Hematopoietic multipotent progenitor cell (in vitro differentiated cells): ENCODE measurements around the gene DTX4. TPM values are rescaled to one million over a fixed set of nuclear protein-coding genes. Genes with fewer than 3 reads are reported as not detected.
A peak's percentile ranks its signal among the peaks of the same experiment; 100 is the strongest.

Experiments
- DNase-seq, 3 donors: peaks; one replicate each; pipeline ENCODE4 v3.0.0-alpha.2; 2011 to 2015; ENCODE audit warnings: low read depth in 2 of 3, low spot score in 2 of 3
- total RNA-seq: library from RNA; depleted of rRNA; stranded (reverse); fragments of >200 nt; gene quantifications from one replicate; pipeline ENCODE4 v1.2.3, GENCODE V29; 2012

DTX4 gene
- total RNA-seq, 1 donor = 0.54 TPM

- DNase-seq = no peak
Observed at GRCh38 chr11:59189986-59190385, 18.1 kb downstream of the DTX4 start.

GRCh38 chr11:59191095-59191494 lies 19.2 kb downstream of the DTX4 start:
- DNase-seq = no peak

GRCh38 chr11:59191890-59192289 lies 20.0 kb downstream of the DTX4 start:
- no peak for DNase-seq

GRCh38 chr11:59192446-59193020 lies 20.6 kb downstream of the DTX4 start:
- no peak for DNase-seq

GRCh38 chr11:59193587-59194130 lies 21.7 kb downstream of the DTX4 start:
- no peak for DNase-seq

GRCh38 chr11:59195586-59195985 lies 23.7 kb downstream of the DTX4 start:
- no peak for DNase-seq

- no peak for DNase-seq
Observed at GRCh38 chr11:59196777-59197176, 24.8 kb downstream of the DTX4 start.

GRCh38 chr11:59197991-59198390 lies 26.1 kb downstream of the DTX4 start:
- peak in 2 of 3 donors; percentile 67 to 83 for DNase-seq

GRCh38 chr11:59198726-59199125 lies 26.8 kb downstream of the DTX4 start:
- DNase-seq = no peak

- peak in 2 of 3 donors; percentile 66 to 68 for DNase-seq
Observed at GRCh38 chr11:59199546-59200422, 27.9 kb downstream of the DTX4 start.

- DNase-seq = peak in 2 of 3 donors; percentile 69 to 75
Observed at GRCh38 chr11:59200423-59200746, 28.5 kb downstream of the DTX4 start.

- no peak for DNase-seq
Observed at GRCh38 chr11:59201353-59201752, 29.4 kb downstream of the DTX4 start.

- DNase-seq = no peak
Observed at GRCh38 chr11:59204746-59205145, 32.8 kb downstream of the DTX4 start.

- DNase-seq = no peak
Observed at GRCh38 chr11:59205648-59206047, 33.7 kb downstream of the DTX4 start.

- DNase-seq = peak in 1 of 3 donors; percentile 45
Observed at GRCh38 chr11:59206635-59207034, 34.7 kb downstream of the DTX4 start.

- DNase-seq = peak in 2 of 3 donors; percentile 57 to 68
Observed at GRCh38 chr11:59207988-59208451, 36.1 kb downstream of the DTX4 start.

- DNase-seq = no peak
Observed at GRCh38 chr11:59208956-59209355, 37.0 kb downstream of the DTX4 start.

- no peak for DNase-seq
Observed at GRCh38 chr11:59212222-59212621, 40.3 kb downstream of the DTX4 start.

- DNase-seq = peak in 1 of 3 donors; percentile 47
Observed at GRCh38 chr11:59212744-59213631, 41.1 kb downstream of the DTX4 start, which contains the start of gene MPEG1. Gene MPEG1 (minus strand): TSS chr11:59212927. CDS start chr11:59212865, 62 bp downstream.

- DNase-seq = no peak
Observed at GRCh38 chr11:59214141-59214893, 42.4 kb downstream of the DTX4 start.
